ENCODE results near the gene CD58. TPM values are rescaled to one million over a fixed set of nuclear protein-coding genes. Genes with fewer than 3 reads are reported as not detected.

CD58 gene
- total and polyA plus RNA-seq, 2 of the 4 experiments (the other 2 are of a cell fraction): 5.4 to 5.7 TPM

DNA sequence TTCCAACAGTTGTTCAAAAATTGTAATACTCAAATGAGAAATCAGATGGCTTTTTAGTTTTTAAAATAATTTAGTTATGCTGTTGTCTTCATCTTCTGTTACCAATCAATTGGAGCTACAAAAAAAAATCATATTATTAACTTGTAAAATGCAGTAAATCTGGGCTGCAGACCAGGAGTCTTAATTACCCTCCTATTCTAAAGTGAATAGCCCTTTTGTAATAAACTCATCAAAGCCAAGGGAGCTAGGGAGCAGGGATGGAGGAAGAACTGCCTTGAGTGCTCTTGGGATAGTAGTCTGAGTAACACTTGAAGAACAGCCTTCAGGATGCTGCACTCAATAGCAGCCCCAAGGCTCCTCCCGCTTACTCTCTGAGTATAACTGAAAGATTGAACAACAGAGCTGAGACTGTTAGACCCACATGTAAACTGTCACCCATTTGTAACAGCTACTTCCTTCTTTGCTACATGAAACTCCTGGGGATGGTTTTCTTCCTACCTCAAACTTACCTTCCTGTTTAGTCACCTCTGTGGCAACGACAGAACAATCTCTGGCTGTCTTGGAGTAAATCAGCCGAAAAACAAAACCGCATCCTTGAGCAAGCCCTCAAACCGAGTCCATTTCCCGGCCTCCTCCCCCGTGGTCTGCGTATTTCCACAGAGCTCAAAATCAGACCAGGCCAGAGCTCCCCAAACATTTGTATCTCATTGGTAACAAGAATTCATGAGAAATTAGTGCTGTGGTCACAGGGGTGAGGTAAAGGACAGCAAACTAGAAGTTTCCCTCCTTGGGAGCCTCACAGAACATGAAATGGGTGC, 55.9 kb downstream of the CD58 start (continued):
- no peak for TF ChIP-seq BHLHE40 (IDR thresholded peaks at IDR 0.05; ENCODE audit: low read depth, low read length)

DNA sequence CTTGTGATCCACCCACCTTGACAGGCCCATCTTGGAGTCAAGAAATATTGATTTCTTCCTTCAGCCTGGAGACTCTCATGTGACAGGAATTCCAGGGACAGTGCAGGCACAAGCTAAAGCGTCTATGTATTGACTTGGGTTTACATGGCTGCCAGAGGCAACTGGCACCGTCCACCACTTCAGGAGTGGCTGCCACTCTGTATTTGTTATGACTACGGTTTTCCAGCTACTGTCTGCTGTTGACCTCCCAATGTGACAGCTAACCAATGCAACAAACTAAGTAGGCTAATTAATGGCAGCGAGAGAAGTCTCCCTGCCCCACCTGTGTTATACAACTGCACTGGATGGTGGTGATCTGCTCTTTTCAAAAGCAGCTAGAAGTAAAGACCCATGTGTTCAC, 56.9 kb downstream of the CD58 start:
- ATAC-seq (ENCODE audit: low read depth): no peak
- POLR2A ChIA-PET (ENCODE audit: unreplicated experiment): no interaction called here
- no peak for TF ChIP-seq SMC3 (IDR thresholded peaks at IDR 0.05; ENCODE audit: low read depth, low read length)
- no peak for TF ChIP-seq FOS (IDR thresholded peaks at IDR 0.05; ENCODE audit: low read depth, low read length)
- no peak for TF ChIP-seq MAFK (IDR thresholded peaks at IDR 0.05; ENCODE audit: low read depth, low read length)
- no peak for TF ChIP-seq POLR2A (IDR thresholded peaks at IDR 0.05; ENCODE audit: low read depth, low read length)
- no peak for TF ChIP-seq MXI1 (IDR thresholded peaks at IDR 0.05; ENCODE audit: borderline replicate concordance, low read depth, low read length)
- no peak for TF ChIP-seq CEBPB (IDR thresholded peaks at IDR 0.05; ENCODE audit: low read depth, low read length)
- TF ChIP-seq, protein P1, sequence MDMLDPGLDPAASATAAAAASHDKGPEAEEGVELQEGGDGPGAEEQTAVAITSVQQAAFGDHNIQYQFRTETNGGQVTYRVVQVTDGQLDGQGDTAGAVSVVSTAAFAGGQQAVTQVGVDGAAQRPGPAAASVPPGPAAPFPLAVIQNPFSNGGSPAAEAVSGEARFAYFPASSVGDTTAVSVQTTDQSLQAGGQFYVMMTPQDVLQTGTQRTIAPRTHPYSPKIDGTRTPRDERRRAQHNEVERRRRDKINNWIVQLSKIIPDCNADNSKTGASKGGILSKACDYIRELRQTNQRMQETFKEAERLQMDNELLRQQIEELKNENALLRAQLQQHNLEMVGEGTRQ (IDR thresholded peaks at IDR 0.05; ENCODE audit: low read depth, low read length): no peak
- TF ChIP-seq, protein P2, sequence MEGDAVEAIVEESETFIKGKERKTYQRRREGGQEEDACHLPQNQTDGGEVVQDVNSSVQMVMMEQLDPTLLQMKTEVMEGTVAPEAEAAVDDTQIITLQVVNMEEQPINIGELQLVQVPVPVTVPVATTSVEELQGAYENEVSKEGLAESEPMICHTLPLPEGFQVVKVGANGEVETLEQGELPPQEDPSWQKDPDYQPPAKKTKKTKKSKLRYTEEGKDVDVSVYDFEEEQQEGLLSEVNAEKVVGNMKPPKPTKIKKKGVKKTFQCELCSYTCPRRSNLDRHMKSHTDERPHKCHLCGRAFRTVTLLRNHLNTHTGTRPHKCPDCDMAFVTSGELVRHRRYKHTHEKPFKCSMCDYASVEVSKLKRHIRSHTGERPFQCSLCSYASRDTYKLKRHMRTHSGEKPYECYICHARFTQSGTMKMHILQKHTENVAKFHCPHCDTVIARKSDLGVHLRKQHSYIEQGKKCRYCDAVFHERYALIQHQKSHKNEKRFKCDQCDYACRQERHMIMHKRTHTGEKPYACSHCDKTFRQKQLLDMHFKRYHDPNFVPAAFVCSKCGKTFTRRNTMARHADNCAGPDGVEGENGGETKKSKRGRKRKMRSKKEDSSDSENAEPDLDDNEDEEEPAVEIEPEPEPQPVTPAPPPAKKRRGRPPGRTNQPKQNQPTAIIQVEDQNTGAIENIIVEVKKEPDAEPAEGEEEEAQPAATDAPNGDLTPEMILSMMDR (conservative IDR thresholded peaks at IDR 0.05; ENCODE audit: low read depth, low read length): no peak
- no peak for TF ChIP-seq RFX5 (IDR thresholded peaks at IDR 0.05; ENCODE audit: low read depth, low read length)
- TF ChIP-seq CHD1 (IDR thresholded peaks at IDR 0.05; ENCODE audit: low read depth, low read length): no peak
- TF ChIP-seq MAZ (IDR thresholded peaks at IDR 0.05; ENCODE audit: borderline replicate concordance, low read depth, low read length): no peak
- no peak for TF ChIP-seq NFE2L2 (IDR thresholded peaks at IDR 0.05; ENCODE audit: low read depth, low read length)
- TF ChIP-seq RCOR1 (IDR thresholded peaks at IDR 0.05; ENCODE audit: insufficient replicate concordance, low read length): no peak
- TF ChIP-seq RAD21 (IDR thresholded peaks at IDR 0.05; ENCODE audit: low read length): no peak

More for the DNA sequence above, 56.9 kb downstream of the CD58 start:
- dilution Hi-C loops (cut with HindIII; ENCODE audit: low sequenced_read_pairs, unreplicated experiment) (no loop called here), in situ Hi-C loops (cut with MboI; ENCODE audit: low sequenced_read_pairs) (no loop called here), intact Hi-C loops (cut with micrococcal nuclease) (no loop called here)
- Histone ChIP-seq H2AK5ac (ENCODE audit: low read depth, low read length) (no peak overlapping the region), H4K5ac (ENCODE audit: low read depth, low read length) (no peak overlapping the region), H2BK20ac (ENCODE audit: low read depth, low read length) (no peak overlapping the region), H2BK120ac (ENCODE audit: low read depth, low read length) (no peak overlapping the region), H2BK15ac (ENCODE audit: low read depth, low read length) (no peak overlapping the region), H3K56ac (ENCODE audit: extremely low read depth, insufficient read depth, low read length) (no peak overlapping the region), H2AFZ (replicated peaks; ENCODE audit: low read length, poor library complexity) (no peak overlapping the region), H4K20me1 (ENCODE audit: insufficient read depth, low read length) (no peaks in the 10 kb centered on the region), H2AK9ac (replicated peaks; ENCODE audit: low read depth, low read length, poor library complexity) (no peak overlapping the region), H3K14ac (replicated peaks; ENCODE audit: low read depth, low read length) (no peak overlapping the region), H3K36me3 (ENCODE audit: control insufficient read depth, insufficient read depth, low read length) (no peaks in the 10 kb centered on the region), H4K91ac (ENCODE audit: insufficient read depth, low read depth, low read length) (no peak overlapping the region), H3K9ac (ENCODE audit: low read depth, low read length) (no peak overlapping the region), H3K18ac (ENCODE audit: low read depth, low read length) (no peak overlapping the region), H3K9me3 (ENCODE audit: control insufficient read depth, insufficient read depth, low read length) (no peaks in the 10 kb centered on the region; the same call in 1 of the 2 replicates), H4K8ac (ENCODE audit: low read depth in 2 of 2, low read length in 2 of 2) (no peak overlapping the region), H3K4me2 (ENCODE audit: low read depth, low read length) (no peak overlapping the region), H3K4me1 (ENCODE audit: control insufficient read depth, insufficient read depth, low read length) (peaks cover 5% of the 10 kb centered on the region), H2BK5ac (ENCODE audit: low read depth, low read length, poor library complexity, severe bottlenecking) (no peak overlapping the region), H3K79me1 (ENCODE audit: low read depth in 1 of 2, low read length in 2 of 2) (no peaks in the 10 kb centered on the region), H3K23ac (ENCODE audit: low read depth, low read length) (no peak overlapping the region), H3K27me3 (ENCODE audit: control insufficient read depth, insufficient read depth, low read length) (no peaks in the 10 kb centered on the region), H3K4ac (ENCODE audit: low read depth, low read length) (no peak overlapping the region), H3K9me1 (ENCODE audit: insufficient read depth, low read length) (no peaks in the 10 kb centered on the region), H3K4me3 (ENCODE audit: insufficient read depth, low read depth, low read length) (no peak overlapping the region), H3K27ac (ENCODE audit: insufficient read depth, low read length) (no peak overlapping the region)
- 80% methylated on average over 1 of the region's 4 CpGs; no CpG with 5 or more reads in 1 of the 2 experiments for WGBS, 2 experiments (ENCODE audit: extremely low coverage in 2 of 2, insufficient read length in 1 of 2)
- DNase-seq: no peak
- BruUV-seq (replicated peaks): no TSS peak
- CTCF ChIA-PET: no interaction called here
